DOHH2 (cell line): Measurements from ENCODE around the gene CLEC4E.
A peak's percentile ranks its signal among the peaks of the same experiment; 100 is the strongest.
"Not testable (repeated sequence)": the region's sequence is repeated elsewhere in the genome, so short reads cannot be mapped to it uniquely, and the experiment has no call there.

Source experiments
- H3F3A ChIP-seq: fragments of 200-600 bp; sonication (generic), shearing (Covaris generic); 2 replicates; pipeline ENCODE4 v1.6.0; 2016; ENCODE audit warnings: antibody characterized with exemption, mild to moderate bottlenecking; ENCODE audit not compliant: control insufficient read depth, insufficient read depth
- H3K27ac ChIP-seq: fragments of 200-600 bp; sonication (generic); 2 replicates; pipeline ENCODE4 v1.5.1; 2014; ENCODE audit warnings: low read depth, mild to moderate bottlenecking, low read length, moderate library complexity
- H3K27me3 ChIP-seq: fragments of 200-600 bp; sonication (generic); 2 replicates; pipeline ENCODE4 v1.6.1; 2014; ENCODE audit warnings: mild to moderate bottlenecking, low read length, mixed read lengths; ENCODE audit not compliant: control insufficient read depth
- H3K36me3 ChIP-seq: fragments of 200-600 bp; sonication (generic); 2 replicates; pipeline ENCODE4 v1.6.1; 2014; ENCODE audit warnings: mild to moderate bottlenecking, low read length, moderate library complexity, mixed read lengths; ENCODE audit not compliant: control insufficient read depth
- H3K4me1 ChIP-seq: fragments of 200-600 bp; sonication (generic); 2 replicates; pipeline ENCODE4 v1.6.1; 2014; ENCODE audit warnings: mild to moderate bottlenecking, low read length, mixed read lengths; ENCODE audit not compliant: control insufficient read depth
- H3K4me2 ChIP-seq: fragments of 200-600 bp; sonication (generic); 2 replicates; pipeline ENCODE4 v1.6.0; 2014; ENCODE audit warnings: mild to moderate bottlenecking, low read length, moderate library complexity
- H3K4me3 ChIP-seq: fragments of 200-600 bp; sonication (generic); 2 replicates; pipeline ENCODE4 v1.5.1; 2014; ENCODE audit warnings: mild to moderate bottlenecking, low read length, mixed read lengths
- H3K79me2 ChIP-seq: fragments of 200-600 bp; sonication (generic); 2 replicates; pipeline ENCODE4 v1.6.1; 2014; ENCODE audit warnings: mild to moderate bottlenecking, low read length, mixed read lengths; ENCODE audit not compliant: control insufficient read depth
- H3K9me2 ChIP-seq: fragments of 200-600 bp; sonication (generic); replicated peaks from 2 replicates; pipeline ENCODE4 v1.6.1; 2014; ENCODE audit warnings: mild to moderate bottlenecking, low read length, mixed read lengths; ENCODE audit not compliant: control insufficient read depth
- H3K9me3 ChIP-seq: fragments of 200-600 bp; sonication (generic); 2 replicates; pipeline ENCODE4 v1.6.1; 2014; ENCODE audit warnings: antibody characterized with exemption, low read length, mixed read lengths; ENCODE audit not compliant: control insufficient read depth, insufficient read depth
- H4K20me1 ChIP-seq: fragments of 200-600 bp; sonication (generic); 2 replicates; pipeline ENCODE4 v1.6.0; 2014; ENCODE audit warnings: low read depth, mild to moderate bottlenecking, antibody characterized with exemption, low read length, moderate library complexity; ENCODE audit not compliant: control insufficient read depth, insufficient read depth
- EZH2phosphoT487 ChIP-seq: fragments of 200-600 bp; sonication (generic); IDR thresholded peaks from 2 replicates; pipeline ENCODE4 v1.6.1; 2017; ENCODE audit warnings: borderline replicate concordance, mild to moderate bottlenecking, antibody characterized with exemption, low read length, moderate library complexity, mixed read lengths
- TF ChIP-seq, protein P1 (sequence below): fragments of 200-600 bp; sonication (generic); IDR thresholded peaks from one replicate; pipeline ENCODE4 v1.5.1; 2014; ENCODE audit warnings: antibody characterized with exemption, mild to moderate bottlenecking, low read depth, low read length; ENCODE audit not compliant: poor library complexity, severe bottlenecking

Gene CLEC4E, protein sequence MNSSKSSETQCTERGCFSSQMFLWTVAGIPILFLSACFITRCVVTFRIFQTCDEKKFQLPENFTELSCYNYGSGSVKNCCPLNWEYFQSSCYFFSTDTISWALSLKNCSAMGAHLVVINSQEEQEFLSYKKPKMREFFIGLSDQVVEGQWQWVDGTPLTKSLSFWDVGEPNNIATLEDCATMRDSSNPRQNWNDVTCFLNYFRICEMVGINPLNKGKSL

DNA sequence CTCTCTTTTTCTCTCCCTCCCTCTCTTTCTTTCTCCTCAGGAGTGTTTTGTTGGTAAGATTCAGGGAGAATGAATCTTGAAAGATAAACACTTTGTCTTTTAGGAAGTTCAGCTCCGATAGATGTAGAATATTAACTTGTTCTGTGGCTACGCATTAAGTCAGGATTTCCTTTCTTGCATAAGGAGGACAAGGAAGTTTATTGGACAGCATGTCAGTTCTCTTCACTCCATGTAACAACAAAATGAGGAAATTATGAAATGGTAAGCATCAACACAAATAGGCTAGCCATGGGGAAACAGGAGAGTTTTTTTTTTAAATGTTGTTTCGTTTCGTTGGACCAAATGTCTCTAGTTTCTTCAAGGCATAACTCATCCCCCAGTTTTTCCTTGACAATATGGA is at the start of gene CLEC4E:
Gene CLEC4E (minus strand): TSS at position 75 of the 400 bp plus-strand sequence. CDS start 108 bp downstream, outside the sequence.
- not testable (repeated sequence) for H3K4me3 ChIP-seq, H3K79me2 ChIP-seq, H3K9me2 ChIP-seq, H3K27ac ChIP-seq, H3F3A ChIP-seq, H4K20me1 ChIP-seq, H3K36me3 ChIP-seq, H3K9me3 ChIP-seq
- Histone ChIP-seq H3K4me1 (peaks cover 17% of the 10 kb centered on the region), H3K4me2 (0 out of 2 replicates have a peak within 1 kb of the TSS, but pooled peaks have one; percentile 8), H3K27me3 (peaks cover 14% of the 10 kb centered on the region; the same call in 1 of the 2 replicates)

- H3K9me3 ChIP-seq = no peaks in the 10 kb centered on the region
- H3K4me2 ChIP-seq = no peak overlapping the region
- no peaks in the 10 kb centered on the region for H3K36me3 ChIP-seq
- H3K27me3 ChIP-seq = no peaks in the 10 kb centered on the region
- no peaks in the 10 kb centered on the region for H3F3A ChIP-seq
- no peaks in the 10 kb centered on the region for H3K79me2 ChIP-seq
- H3K9me2 ChIP-seq = no peaks in the 10 kb centered on the region
- H3K4me3 ChIP-seq = no peak overlapping the region
- H4K20me1 ChIP-seq = no peaks in the 10 kb centered on the region
- H3K4me1 ChIP-seq = peaks cover 13% of the 10 kb centered on the region
- no peak for TF ChIP-seq EZH2phosphoT487
- TF ChIP-seq, protein P1, sequence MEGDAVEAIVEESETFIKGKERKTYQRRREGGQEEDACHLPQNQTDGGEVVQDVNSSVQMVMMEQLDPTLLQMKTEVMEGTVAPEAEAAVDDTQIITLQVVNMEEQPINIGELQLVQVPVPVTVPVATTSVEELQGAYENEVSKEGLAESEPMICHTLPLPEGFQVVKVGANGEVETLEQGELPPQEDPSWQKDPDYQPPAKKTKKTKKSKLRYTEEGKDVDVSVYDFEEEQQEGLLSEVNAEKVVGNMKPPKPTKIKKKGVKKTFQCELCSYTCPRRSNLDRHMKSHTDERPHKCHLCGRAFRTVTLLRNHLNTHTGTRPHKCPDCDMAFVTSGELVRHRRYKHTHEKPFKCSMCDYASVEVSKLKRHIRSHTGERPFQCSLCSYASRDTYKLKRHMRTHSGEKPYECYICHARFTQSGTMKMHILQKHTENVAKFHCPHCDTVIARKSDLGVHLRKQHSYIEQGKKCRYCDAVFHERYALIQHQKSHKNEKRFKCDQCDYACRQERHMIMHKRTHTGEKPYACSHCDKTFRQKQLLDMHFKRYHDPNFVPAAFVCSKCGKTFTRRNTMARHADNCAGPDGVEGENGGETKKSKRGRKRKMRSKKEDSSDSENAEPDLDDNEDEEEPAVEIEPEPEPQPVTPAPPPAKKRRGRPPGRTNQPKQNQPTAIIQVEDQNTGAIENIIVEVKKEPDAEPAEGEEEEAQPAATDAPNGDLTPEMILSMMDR = no peak
- H3K27ac ChIP-seq = no peak overlapping the region
Measured at GRCh38 chr12:8589679-8590078, 49.0 kb upstream of the CLEC4E start.

DNA sequence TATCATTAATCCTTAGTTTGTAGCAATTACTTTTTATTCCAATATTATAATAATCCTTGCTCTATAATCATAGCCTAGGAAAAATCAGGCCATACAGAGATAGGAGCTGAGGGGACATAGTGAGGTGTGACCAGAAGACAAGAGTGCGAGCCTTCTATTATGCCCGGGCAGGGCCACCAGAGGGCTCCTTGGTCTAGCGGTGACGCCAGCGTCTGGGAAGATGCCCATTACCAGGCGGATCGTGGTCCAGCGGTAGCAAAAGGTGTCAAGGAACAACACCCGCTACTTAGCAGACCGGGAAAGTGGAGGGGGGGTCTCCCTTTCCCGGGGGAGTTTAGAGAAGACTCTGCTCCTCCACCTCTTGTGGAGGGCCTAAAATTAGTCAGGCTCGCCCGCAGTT is 43.8 kb upstream of the CLEC4E start:
- H3K9me2 ChIP-seq, H4K20me1 ChIP-seq, H3K27me3 ChIP-seq, H3K79me2 ChIP-seq, H3K9me3 ChIP-seq, H3K4me2 ChIP-seq, H3K27ac ChIP-seq, H3K36me3 ChIP-seq, H3F3A ChIP-seq, H3K4me3 ChIP-seq: not testable (repeated sequence)
- H3K4me1 ChIP-seq = peaks cover 12% of the 10 kb centered on the region

DNA sequence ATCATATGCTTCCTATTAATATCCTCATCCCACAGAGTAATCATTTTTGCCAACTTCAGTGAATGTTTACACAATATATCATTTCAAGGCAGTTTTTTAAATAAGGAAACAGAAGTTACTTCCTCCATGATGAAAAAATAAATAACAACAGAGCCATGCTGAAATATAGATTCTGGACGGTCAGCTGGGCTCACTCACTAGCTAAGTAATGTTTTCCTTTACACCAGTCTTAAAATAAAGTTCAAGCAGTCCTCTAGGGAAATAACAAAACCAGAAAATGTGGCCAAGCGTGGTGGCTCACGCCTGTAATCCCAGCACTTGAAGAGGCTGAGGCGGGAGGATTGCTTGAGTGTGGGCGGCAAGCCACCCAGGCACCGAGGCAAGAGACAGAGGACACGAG is 43.3 kb upstream of the CLEC4E start:
- no peaks in the 10 kb centered on the region for H4K20me1 ChIP-seq
- no peaks in the 10 kb centered on the region for H3K9me3 ChIP-seq
- H3K27ac ChIP-seq = no peak overlapping the region
- H3F3A ChIP-seq = peaks cover 2% of the 10 kb centered on the region; the same call in 1 of the 2 replicates
- H3K4me2 ChIP-seq = no peak overlapping the region
- TF ChIP-seq EZH2phosphoT487 = no peak
- TF ChIP-seq, protein P1 = no peak
- no peaks in the 10 kb centered on the region for H3K27me3 ChIP-seq
- peaks cover 16% of the 10 kb centered on the region for H3K4me1 ChIP-seq
- H3K79me2 ChIP-seq = no peaks in the 10 kb centered on the region
- no peaks in the 10 kb centered on the region for H3K9me2 ChIP-seq
- no peaks in the 10 kb centered on the region for H3K36me3 ChIP-seq
- no peak overlapping the region for H3K4me3 ChIP-seq
